ENCODE measurements around the gene ZNF101. TPM values are rescaled to one million over a fixed set of nuclear protein-coding genes. Genes with fewer than 3 reads are reported as not detected.
A peak's percentile ranks its signal among the peaks of the same experiment; 100 is the strongest.

The ZNF101 gene
- total and polyA plus RNA-seq, 9 of the 15 experiments (the other 6 are each of a cell fraction or from before 2014, with no cell fraction given): 9.6 to 20.3 (median 12.4) TPM

DNA sequence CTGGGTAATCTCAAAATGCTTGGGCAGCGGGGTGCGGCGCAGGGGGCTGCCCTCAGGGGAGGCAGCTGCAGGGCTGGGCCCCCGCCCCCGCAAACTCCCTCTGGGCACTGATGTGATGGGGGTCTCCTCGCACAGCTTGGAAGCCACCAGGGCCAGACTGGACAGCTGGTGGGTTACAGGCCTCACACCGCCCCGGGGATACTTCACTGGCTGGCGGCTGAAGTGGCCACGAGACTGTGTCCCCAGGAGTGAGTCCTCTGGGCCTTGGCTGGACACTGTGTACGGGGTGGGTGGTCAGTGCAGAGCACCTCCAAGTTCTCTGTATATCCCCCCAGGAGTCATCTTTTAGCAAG is 38.6 kb upstream of the ZNF101 start:
- DNase-seq (ENCODE audit: extremely low read depth in 1 of 4, low spot score in 3 of 4) (no peak), ATAC-seq (no peak), FAIRE-seq (no peak)
- H3K27me3 ChIP-seq (ENCODE audit: control insufficient read depth in 2 of 2, insufficient read depth in 2 of 2, low read length in 2 of 2): no peaks in the 10 kb centered on the region
- in situ Hi-C loops (cut with MboI) (loop anchor here (25.0 kb wide), 1 partner anchor 93 kb away; the partner anchor contains the start of genes CILP2 and YJEFN3), intact Hi-C loops (cut with micrococcal nuclease) (no loop called here)
- no peaks in the 10 kb centered on the region for H3K9me1 ChIP-seq (ENCODE audit: control insufficient read depth, insufficient read depth, low read length)
- no peaks in the 10 kb centered on the region for H3K79me2 ChIP-seq (ENCODE audit: control insufficient read depth, insufficient read depth, low read length)
- WGBS (ENCODE audit: insufficient coverage, low coverage, missing lambda C conversion rate): 100% methylated on average over 7 of the region's 11 CpGs
- H3K9ac ChIP-seq (ENCODE audit: insufficient read depth in 1 of 2, low read depth in 2 of 2, low read length in 2 of 2): no peak overlapping the region
- ChIA-PET POLR2A (interaction anchor here (0.5 kb wide), 1 partner anchor 154 kb away, joined by 3 read pairs; no protein-coding TSS in a partner anchor), CTCF (ENCODE audit: low intra/inter-chr PET ratio) (no interaction called here)
- peaks cover 0 to 17% of the 10 kb centered on the region in 2 experiments; a peak in 2 of 5 replicates for H3K4me1 ChIP-seq (replicated peaks in 1 of 2; ENCODE audit: control insufficient read depth in 2 of 2, insufficient read depth in 2 of 2, low read length in 2 of 2)
- H3K36me3 ChIP-seq (ENCODE audit: control insufficient read depth, insufficient read depth, low read length): peaks cover 26% of the 10 kb centered on the region; the same call in 2 of the 3 replicates
- no peaks in the 10 kb centered on the region for H3K9me3 ChIP-seq (replicated peaks; ENCODE audit: control insufficient read depth, insufficient read depth, low read depth, low read length)
- no peak overlapping the region for H2AFZ ChIP-seq (ENCODE audit: low read depth, low read length)
- no peak overlapping the region for H3K4me3 ChIP-seq
- no peak overlapping the region for H3K27ac ChIP-seq (ENCODE audit: extremely low read depth, low read depth, low read length)
- TF ChIP-seq ZNF23 (CRISPR knock-in tag; IDR thresholded peaks at IDR 0.05) (no peak), NFIC (IDR thresholded peaks at IDR 0.05) (no peak), BHLHE40 (IDR thresholded peaks at IDR 0.05; ENCODE audit: low read length) (no peak), MEF2D (tag; conservative IDR thresholded peaks at IDR 0.05; ENCODE audit: low read depth) (no peak), ZNF707 (CRISPR knock-in tag; conservative IDR thresholded peaks at IDR 0.05) (no peak), SUPT5H (IDR thresholded peaks at IDR 0.05) (no peak), POLR2G (IDR thresholded peaks at IDR 0.05; ENCODE audit: low read depth, low read length) (peak; percentile 38; the same call in 1 of the 2 replicates)
- TF ChIP-seq, protein P1, sequence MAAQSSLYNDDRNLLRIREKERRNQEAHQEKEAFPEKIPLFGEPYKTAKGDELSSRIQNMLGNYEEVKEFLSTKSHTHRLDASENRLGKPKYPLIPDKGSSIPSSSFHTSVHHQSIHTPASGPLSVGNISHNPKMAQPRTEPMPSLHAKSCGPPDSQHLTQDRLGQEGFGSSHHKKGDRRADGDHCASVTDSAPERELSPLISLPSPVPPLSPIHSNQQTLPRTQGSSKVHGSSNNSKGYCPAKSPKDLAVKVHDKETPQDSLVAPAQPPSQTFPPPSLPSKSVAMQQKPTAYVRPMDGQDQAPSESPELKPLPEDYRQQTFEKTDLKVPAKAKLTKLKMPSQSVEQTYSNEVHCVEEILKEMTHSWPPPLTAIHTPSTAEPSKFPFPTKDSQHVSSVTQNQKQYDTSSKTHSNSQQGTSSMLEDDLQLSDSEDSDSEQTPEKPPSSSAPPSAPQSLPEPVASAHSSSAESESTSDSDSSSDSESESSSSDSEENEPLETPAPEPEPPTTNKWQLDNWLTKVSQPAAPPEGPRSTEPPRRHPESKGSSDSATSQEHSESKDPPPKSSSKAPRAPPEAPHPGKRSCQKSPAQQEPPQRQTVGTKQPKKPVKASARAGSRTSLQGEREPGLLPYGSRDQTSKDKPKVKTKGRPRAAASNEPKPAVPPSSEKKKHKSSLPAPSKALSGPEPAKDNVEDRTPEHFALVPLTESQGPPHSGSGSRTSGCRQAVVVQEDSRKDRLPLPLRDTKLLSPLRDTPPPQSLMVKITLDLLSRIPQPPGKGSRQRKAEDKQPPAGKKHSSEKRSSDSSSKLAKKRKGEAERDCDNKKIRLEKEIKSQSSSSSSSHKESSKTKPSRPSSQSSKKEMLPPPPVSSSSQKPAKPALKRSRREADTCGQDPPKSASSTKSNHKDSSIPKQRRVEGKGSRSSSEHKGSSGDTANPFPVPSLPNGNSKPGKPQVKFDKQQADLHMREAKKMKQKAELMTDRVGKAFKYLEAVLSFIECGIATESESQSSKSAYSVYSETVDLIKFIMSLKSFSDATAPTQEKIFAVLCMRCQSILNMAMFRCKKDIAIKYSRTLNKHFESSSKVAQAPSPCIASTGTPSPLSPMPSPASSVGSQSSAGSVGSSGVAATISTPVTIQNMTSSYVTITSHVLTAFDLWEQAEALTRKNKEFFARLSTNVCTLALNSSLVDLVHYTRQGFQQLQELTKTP (IDR thresholded peaks at IDR 0.05; ENCODE audit: low read depth in 1 of 2, partially characterized antibody in 2 of 2): no peak
- H4K20me1 ChIP-seq (replicated peaks; ENCODE audit: control insufficient read depth, insufficient read depth, low read length): no peaks in the 10 kb centered on the region
- BruUV-seq (replicated peaks): no TSS peak
- no peak overlapping the region for H3K4me2 ChIP-seq (ENCODE audit: insufficient read depth, low read length)
